Neural crest cell (in vitro differentiated cells): ENCODE data around the gene COA5. TPM values are rescaled to one million over a fixed set of nuclear protein-coding genes. Genes with fewer than 3 reads are reported as not detected.

Source experiments
- DNase-seq: peaks from one replicate; pipeline ENCODE4 v3.0.0; 2021; ENCODE audit warnings: low read depth, mixed read lengths, low spot score
- H3K27ac Mint-ChIP-seq: one replicate; pipeline ENCODE4 v1.8.0; 2021; ENCODE audit warnings: mild to moderate bottlenecking, mixed read lengths; ENCODE audit not compliant: unreplicated experiment
- H3K27me3 Mint-ChIP-seq: 2 replicates; pipeline ENCODE4 v1.8.0; 2021; ENCODE audit warnings: low read depth, mild to moderate bottlenecking, mixed read lengths
- H3K36me3 Mint-ChIP-seq: 2 replicates; pipeline ENCODE4 v1.8.0; 2021; ENCODE audit warnings: low read depth, mild to moderate bottlenecking, mixed read lengths
- H3K4me1 Mint-ChIP-seq: 2 replicates; pipeline ENCODE4 v1.8.0; 2021; ENCODE audit warnings: mixed read lengths
- H3K4me3 Mint-ChIP-seq: one replicate; pipeline ENCODE4 v1.8.0; 2021; ENCODE audit warnings: mild to moderate bottlenecking, mixed read lengths
- H3K9me3 Mint-ChIP-seq: 2 replicates; pipeline ENCODE4 v1.8.0; 2021; ENCODE audit warnings: mixed read lengths
- CTCF ChIP-seq: fragments of 200-600 bp; sonication (generic); conservative IDR thresholded peaks from 2 replicates; pipeline ENCODE4 v1.5.0; 2021; ENCODE audit warnings: antibody characterized with exemption, mild to moderate bottlenecking
- total RNA-seq: library from RNA; stranded (reverse); gene quantifications from 2 replicates; pipeline ENCODE4 v1.2.1, GENCODE V29; 2021

Gene COA5
- total RNA-seq, 1 donor from 2014 or later: 33.7 TPM

DNA sequence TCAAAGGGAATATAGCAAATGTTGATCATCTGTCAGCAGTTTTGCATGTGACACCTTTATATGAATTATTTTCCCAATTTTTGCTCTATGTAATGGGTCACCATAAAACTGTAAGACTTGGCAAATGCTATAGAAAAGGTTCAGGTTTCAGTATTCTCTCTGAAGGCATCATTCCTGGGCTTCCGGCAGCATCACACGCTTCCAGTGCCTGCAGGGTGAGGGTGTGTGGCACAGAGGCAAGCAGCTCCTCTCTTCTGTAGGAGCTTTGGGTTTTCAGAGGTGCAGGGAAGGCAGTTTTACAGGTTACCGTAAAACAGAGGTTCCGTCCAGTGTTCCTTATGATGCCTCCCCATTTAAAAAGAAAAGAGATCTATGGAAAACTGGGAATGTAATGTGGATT lies 18.8 kb downstream of the COA5 start:
- TF ChIP-seq CTCF: no peak
- Mint-ChIP-seq H3K4me1 (no peaks in the 10 kb centered on the region), H3K36me3 (peaks cover 11% of the 10 kb centered on the region), H3K27ac (no peak overlapping the region), H3K4me3 (no peak overlapping the region), H3K27me3 (no peaks in the 10 kb centered on the region), H3K9me3 (peaks cover 3% of the 10 kb centered on the region)
- no peak for DNase-seq

DNA sequence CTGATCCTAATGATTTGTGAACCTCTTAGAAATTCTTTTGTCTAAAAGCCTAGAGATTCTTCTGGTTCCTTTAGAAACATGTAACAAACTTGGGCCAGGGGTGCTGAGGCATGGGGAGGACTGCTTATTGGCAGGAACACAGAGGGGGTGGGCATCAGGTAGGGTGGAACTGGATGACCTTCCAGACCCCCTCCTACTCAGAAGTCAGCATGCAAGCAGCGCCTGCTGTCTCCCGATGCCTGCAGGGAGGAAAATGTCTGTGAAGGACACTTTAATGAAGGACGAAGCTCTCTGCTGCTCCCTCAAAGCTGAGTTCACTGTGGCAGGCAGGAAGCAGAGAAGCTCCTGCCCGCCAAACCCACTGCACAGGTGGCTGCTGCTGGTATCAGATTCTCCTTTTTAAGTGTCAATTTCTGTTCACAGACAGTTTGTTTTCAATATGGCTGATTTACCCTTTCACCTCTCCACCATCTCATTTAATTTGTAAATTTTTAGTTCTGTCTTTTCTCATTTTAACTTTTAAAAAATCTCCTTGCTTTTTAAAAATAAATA lies 19.4 kb downstream of the COA5 start:
- TF ChIP-seq CTCF: no peak
- H3K36me3 Mint-ChIP-seq: peaks cover 8% of the 10 kb centered on the region
- no peak overlapping the region for H3K27ac Mint-ChIP-seq

GRCh38 chr2:98586551-98587140 lies 21.7 kb downstream of the COA5 start:
- no peaks in the 10 kb centered on the region for H3K27me3 Mint-ChIP-seq
- H3K4me1 Mint-ChIP-seq: no peaks in the 10 kb centered on the region
- no peaks in the 10 kb centered on the region for H3K36me3 Mint-ChIP-seq
- no peak overlapping the region for H3K27ac Mint-ChIP-seq
- no peaks in the 10 kb centered on the region for H3K9me3 Mint-ChIP-seq
- DNase-seq: no peak
- no peak overlapping the region for H3K4me3 Mint-ChIP-seq
- TF ChIP-seq CTCF: no peak

More for the DNA sequence above, 19.4 kb downstream of the COA5 start:
- Mint-ChIP-seq H3K27me3 (no peaks in the 10 kb centered on the region), H3K4me1 (no peaks in the 10 kb centered on the region), H3K9me3 (peaks cover 1% of the 10 kb centered on the region), H3K4me3 (no peak overlapping the region)
- no peak for DNase-seq

GRCh38 chr2:98585386-98585785 lies 22.9 kb downstream of the COA5 start:
- DNase-seq: no peak
- H3K4me3 Mint-ChIP-seq: no peak overlapping the region
- H3K9me3 Mint-ChIP-seq: no peaks in the 10 kb centered on the region
- H3K27ac Mint-ChIP-seq: no peak overlapping the region
- TF ChIP-seq CTCF: no peak
- no peaks in the 10 kb centered on the region for H3K36me3 Mint-ChIP-seq
- no peaks in the 10 kb centered on the region for H3K27me3 Mint-ChIP-seq
- H3K4me1 Mint-ChIP-seq: no peaks in the 10 kb centered on the region

DNA sequence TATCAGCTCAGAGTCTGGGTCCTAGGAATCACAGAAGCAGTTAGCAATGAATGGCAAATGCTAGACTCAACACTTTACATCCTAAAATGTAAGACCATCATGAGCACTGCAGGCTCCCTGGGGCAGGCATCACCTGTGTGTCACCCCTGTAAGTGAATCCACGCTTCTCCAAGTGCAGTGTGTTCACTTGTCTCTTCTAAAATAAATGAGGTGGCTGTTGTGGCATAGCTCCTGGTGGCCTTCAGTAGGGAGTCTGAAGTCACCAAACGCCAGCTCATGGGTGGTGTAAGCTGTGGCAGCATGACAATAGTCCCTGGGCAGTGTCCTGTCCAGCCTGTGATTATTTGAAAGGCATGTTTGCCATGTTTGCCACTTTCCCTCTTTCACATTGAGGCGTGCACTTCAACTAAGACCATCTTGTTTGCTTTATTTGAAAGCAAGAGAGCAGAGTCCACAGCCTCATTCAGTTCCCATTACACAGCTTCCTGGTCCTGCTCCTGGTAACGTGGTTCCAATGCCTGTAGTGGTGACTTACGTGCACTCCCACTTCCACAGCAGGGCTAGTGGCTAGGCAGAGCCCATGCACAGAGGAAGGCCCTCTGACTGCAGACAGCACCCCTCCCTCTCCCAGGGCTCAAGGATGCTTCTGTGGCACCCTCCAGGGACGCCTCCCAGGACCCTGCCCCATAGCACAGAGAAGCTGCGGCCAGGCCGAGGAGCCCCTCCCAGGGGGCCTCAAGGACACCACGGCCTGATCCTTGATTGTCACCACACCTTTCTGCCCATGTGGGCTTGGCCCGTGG lies 24.3 kb downstream of the COA5 start:
- H3K4me1 Mint-ChIP-seq: no peaks in the 10 kb centered on the region
- DNase-seq: no peak
- no peaks in the 10 kb centered on the region for H3K36me3 Mint-ChIP-seq
- H3K4me3 Mint-ChIP-seq: no peak overlapping the region
- H3K27me3 Mint-ChIP-seq: no peaks in the 10 kb centered on the region
- TF ChIP-seq CTCF: no peak
- H3K9me3 Mint-ChIP-seq: no peaks in the 10 kb centered on the region
- no peak overlapping the region for H3K27ac Mint-ChIP-seq
